Transverse colon (tissue), 4 donors: ENCODE data around the gene SOX18.

Experiments
- CTCF ChIP-seq, 5 experiments: fragments of 200-600 bp in 3 of 5; fragments of 450-650 bp in 2 of 5; sonication (generic) in 3 of 5; IDR thresholded peaks; 1 replicate in 2 of 5; 2 replicates in 3 of 5; pipeline ENCODE4 v1.5.1; 2016 to 2017; ENCODE audit warnings: antibody characterized with exemption in 5 of 5, inconsistent platforms in 3 of 5, mild to moderate bottlenecking in 2 of 5, moderate library complexity in 1 of 5
- EP300 ChIP-seq: sonication (generic); formaldehyde crosslinking; IDR thresholded peaks from one replicate; pipeline ENCODE4 v1.6.1; 2017; ENCODE audit warnings: antibody characterized with exemption, low read depth
- POLR2AphosphoS5 ChIP-seq, 3 donors: sonication (generic); formaldehyde crosslinking; IDR thresholded peaks; one replicate each; pipeline ENCODE4 v1.6.1; 2016; ENCODE audit warnings: antibody characterized with exemption in 3 of 3

GRCh38 chr20:64047968-64048401, 1.5 kb downstream of the SOX18 start:
- TF ChIP-seq CTCF (IDR thresholded peaks at IDR 0.05) (no peak), POLR2AphosphoS5 (IDR thresholded peaks at IDR 0.05) (no peak), EP300 (no peak)
